T follicular helper cell (primary cell): ENCODE data around the gene MORF4L1.
A peak's percentile ranks its signal among the peaks of the same experiment; 100 is the strongest.
"Not testable (repeated sequence)": the region's sequence is repeated elsewhere in the genome, so short reads cannot be mapped to it uniquely, and the experiment has no call there.

Source experiments
- DNase-seq: peaks from one replicate; pipeline ENCODE4 v3.0.0-alpha.2; 2020; ENCODE audit warnings: low read depth
- total RNA-seq, 2 experiments: gene quantifications; one replicate each; lab custom pipeline; 2026; lab: John Stamatoyannopoulos, UW

MORF4L1 gene
- total RNA-seq = 138 to 160 reads per million in 2 experiments

GRCh38 chr15:78872155-78872971, at the start of gene MORF4L1:
TSS of gene MORF4L1 (plus strand) at chr15:78872890. CDS start at chr15:78873018, 128 bp downstream.
- peak; percentile 94 for DNase-seq

- DNase-seq = no peak
Measured at GRCh38 chr15:78828920-78829319, 43.8 kb upstream of the MORF4L1 start.

GRCh38 chr15:78830514-78831228, 42.0 kb upstream of the MORF4L1 start:
- no peak for DNase-seq

GRCh38 chr15:78831229-78832207, 41.2 kb upstream of the MORF4L1 start:
- DNase-seq = no peak

- no peak for DNase-seq
Measured at GRCh38 chr15:78836333-78836732, 36.4 kb upstream of the MORF4L1 start.

- no peak for DNase-seq
Measured at GRCh38 chr15:78837131-78837530, 35.6 kb upstream of the MORF4L1 start.

GRCh38 chr15:78837543-78837942, 35.1 kb upstream of the MORF4L1 start:
- DNase-seq = no peak

- DNase-seq = no peak
Measured at GRCh38 chr15:78838489-78838888, 34.2 kb upstream of the MORF4L1 start.

- DNase-seq = not testable (repeated sequence)
Measured at GRCh38 chr15:78839151-78839550, 33.5 kb upstream of the MORF4L1 start.

GRCh38 chr15:78840661-78841375, 31.9 kb upstream of the MORF4L1 start:
- no peak for DNase-seq

- no peak for DNase-seq
Measured at GRCh38 chr15:78841376-78841706, 31.3 kb upstream of the MORF4L1 start.

GRCh38 chr15:78841891-78842290, 30.8 kb upstream of the MORF4L1 start:
- DNase-seq = no peak

- no peak for DNase-seq
Measured at GRCh38 chr15:78842519-78842918, 30.2 kb upstream of the MORF4L1 start.

GRCh38 chr15:78846906-78847305, 25.8 kb upstream of the MORF4L1 start:
- not testable (repeated sequence) for DNase-seq

- not testable (repeated sequence) for DNase-seq
Measured at GRCh38 chr15:78847387-78847906, 25.2 kb upstream of the MORF4L1 start.

GRCh38 chr15:78850352-78850751, 22.3 kb upstream of the MORF4L1 start:
- no peak for DNase-seq

- no peak for DNase-seq
Measured at GRCh38 chr15:78850941-78851755, 21.5 kb upstream of the MORF4L1 start.

GRCh38 chr15:78853500-78853899, 19.2 kb upstream of the MORF4L1 start:
- no peak for DNase-seq

GRCh38 chr15:78854833-78855372, 17.8 kb upstream of the MORF4L1 start:
- DNase-seq = no peak

- no peak for DNase-seq
Measured at GRCh38 chr15:78855746-78856145, 16.9 kb upstream of the MORF4L1 start.
